GM19238 (cell line): Measurements from ENCODE around the gene BAX.

Experiments used
- DNase-seq: peaks from one replicate; pipeline ENCODE4 v3.0.0; 2011; ENCODE audit warnings: low spot score; ENCODE audit not compliant: insufficient read length

Gene BAX

DNA sequence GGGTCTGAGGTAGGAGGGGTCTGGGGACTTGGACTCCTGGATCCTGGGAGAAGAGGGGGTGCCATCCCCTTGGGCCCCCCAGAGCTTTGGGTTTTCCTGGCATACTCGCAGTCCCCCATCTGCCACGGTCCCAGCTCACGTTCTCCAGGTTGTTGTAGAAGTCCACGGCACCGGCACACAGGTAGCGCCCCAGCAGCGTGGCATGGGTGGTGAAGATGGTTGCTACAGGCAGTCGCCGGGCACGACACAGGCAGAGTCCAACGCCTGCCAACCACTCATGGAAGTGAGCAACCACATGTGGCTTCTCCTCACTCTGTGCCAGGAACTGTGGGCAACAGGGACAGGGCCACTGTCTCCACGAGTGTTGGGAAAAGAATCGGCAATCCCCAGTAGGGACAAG lies 31.0 kb downstream of the BAX start:
- no peak for DNase-seq

DNA sequence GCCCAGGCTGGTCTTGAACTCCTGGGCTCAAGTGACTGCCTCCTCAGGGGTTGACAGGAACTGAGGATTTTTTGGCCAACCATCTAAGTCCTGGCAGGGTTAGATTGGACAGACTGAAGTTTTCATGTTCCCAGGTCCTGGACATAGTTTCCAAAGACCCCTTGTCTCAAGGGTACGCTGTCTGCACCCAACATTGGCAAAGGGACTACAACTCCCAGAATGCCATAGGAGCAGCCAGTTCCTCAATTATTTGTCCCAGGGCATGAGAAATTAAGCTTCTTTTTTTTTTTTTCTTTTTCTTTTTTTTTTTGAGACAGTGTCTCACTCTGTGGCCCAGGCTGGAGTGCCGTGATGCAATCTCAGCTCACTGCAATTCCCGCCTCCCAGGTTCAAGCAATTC lies 31.5 kb downstream of the BAX start:
- no peak for DNase-seq

DNA sequence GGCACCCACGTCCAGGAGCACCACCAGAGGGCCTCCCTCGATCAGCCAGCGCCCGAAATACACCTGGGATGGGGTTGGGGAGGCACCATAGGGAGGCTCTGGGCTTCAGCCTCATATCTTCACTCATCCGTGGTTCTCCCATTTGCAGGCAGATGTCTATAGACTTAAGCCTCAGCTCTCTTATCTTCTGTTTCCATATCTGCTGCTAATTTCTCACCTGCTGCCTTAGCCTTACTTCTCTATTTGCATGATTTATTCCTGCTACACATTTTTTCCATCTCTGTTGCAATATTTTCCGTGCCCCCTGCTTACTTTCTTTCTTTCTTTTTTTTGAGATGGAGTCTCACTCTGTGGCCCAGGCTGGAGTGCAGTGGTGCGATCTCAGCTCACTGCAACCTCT lies 32.6 kb downstream of the BAX start:
- DNase-seq, result no peak

DNA sequence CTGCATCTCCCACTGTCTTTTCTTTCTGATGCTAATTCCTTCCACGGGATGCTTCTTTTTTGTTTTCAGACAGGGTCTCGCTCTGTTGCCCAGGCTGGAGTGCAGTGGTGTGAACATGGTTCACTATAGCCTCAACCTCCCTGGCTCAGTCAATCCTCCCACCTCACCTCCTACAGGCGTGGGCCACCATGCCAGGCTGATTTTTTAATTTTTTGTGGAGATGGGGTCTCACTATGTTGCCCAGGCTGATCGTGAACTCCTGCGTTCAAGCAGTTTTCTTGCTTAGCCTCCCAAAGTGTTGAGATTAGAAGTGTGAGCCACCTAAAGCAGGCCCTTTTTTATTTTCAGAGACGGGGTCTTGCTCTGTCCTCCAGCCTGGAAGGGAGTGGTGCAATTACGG lies 33.6 kb downstream of the BAX start:
- no peak for DNase-seq

DNA sequence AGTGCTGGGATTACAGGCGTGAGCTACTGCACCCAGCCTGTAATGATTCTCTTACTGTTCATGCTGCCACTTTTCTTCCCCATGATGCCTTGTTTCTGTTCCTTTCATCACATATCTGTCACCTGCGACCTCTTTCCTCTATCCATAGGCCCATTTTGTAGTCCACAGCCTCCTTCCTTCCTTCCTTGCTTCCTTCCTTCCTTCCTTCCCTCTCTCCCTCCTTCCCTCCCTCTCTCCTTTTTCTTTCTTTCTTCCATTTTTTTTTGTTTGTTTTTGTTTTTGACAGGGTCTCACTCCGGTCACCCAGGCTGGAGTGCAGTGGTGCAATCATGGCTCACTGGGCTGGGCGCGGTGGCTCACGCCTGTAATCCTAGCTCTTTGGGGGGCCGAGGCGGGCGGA lies 34.2 kb downstream of the BAX start:
- DNase-seq, result no peak

DNA sequence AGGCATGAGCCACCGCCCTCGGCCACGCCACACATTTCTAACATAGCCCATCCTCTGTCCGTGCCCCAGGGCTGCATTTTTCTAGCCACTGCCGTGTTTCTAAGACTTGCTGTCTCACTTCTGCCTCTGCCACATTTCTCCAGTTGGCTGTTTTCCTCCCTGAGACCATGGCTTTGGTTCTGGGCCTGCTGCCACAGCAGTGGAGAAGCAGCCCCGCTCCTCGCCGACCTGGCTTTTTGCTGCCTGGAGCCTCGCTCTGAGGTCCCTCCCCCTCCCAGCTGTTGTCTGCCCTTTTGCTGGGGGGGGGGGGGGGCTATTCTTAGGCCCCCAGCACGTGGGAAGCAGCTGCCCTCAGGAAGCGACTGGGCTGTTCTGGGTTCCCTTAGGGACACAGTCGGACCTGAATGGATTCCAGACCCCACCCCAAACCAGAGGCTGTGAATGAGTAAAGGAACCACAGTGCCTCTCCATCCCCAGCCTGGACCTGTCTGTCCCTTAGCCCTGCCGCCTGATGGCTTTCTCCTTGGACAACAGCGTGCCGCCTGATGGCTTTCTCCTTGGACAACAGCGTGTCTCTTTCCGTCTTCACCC lies 35.1 kb downstream of the BAX start:
- DNase-seq, result no peak

DNA sequence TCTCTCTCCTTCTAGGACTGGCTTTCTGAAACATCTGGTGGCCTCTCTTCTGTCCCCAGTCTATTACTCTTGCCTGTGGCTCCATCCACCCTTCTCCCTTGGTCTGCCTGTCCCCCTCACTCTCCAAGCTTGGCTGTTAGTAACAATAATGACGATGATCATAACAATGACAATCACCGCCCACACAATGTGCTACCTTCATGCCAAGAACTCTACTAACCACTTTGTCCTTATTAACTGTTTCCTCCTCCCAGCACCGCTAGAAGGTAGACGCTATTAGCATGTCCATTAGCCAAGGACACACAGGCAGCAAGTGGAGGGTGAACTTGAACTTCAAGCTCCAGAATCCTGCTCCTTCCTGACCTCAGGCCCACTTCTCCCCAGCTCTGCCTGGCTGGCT lies 35.7 kb downstream of the BAX start:
- DNase-seq, result no peak

DNA sequence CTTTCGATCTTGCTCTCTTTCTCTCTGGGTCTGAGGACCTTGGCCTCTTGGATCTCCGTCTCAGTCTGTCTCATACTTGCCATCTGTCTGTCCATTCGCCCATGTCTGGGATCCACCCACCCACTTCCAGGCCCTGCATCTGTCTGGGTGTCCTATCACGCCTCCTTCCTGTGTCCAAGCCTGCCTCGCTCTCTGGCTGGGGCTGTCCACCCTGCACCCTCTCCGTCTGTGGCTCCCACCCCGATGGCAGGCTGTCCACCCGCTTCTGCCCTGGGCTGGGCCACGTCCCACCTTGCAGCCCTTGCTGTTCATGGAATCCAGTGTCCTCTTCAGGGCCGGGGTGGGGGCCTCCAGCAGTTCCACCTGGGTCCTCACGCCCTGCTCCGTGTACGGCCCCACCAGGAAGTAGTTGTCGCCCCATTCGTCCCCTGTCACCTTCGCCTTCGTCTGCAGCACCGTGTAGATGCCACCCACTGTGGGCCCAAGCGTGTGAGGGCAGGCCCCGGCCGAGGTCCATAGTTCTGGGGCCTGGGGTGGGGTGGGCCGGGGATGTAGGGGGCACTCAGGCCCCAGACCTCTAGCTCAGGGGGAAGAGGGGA lies 36.4 kb downstream of the BAX start:
- DNase-seq, result no peak

DNA sequence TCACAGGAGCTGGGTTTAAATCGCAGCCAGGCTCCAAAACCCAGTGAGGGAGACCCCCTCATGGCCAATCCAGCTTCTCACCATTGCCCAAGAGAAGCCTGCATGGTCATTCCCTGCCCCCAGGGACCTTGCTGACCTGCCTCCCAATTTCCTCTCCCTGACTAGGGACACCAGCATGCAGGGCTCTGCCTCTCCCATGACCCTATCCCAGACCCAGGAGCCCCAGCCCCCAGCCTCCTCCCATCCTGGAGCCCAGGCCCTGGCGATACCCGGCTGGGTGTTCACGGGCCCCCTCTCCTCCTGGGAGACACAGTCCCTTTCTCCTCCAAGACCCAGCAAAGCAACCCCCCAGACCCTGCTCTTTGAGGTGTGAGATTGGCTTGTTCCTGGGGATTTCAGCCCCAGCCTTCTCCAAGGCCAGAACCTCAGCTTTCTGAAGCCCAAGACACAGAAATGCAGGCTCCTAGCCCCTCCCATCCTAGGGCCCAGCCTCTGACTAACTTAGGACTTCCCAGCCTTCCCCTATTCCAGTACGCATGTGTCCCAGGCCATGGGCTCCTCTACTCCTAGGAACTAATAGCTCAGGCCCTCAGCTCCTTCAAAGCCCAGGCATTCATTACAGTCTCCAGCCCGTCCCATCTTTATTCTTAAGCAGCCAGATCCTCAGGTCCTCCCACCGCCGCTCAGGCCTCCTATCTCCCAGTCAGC lies 37.4 kb downstream of the BAX start:
- no peak for DNase-seq

DNA sequence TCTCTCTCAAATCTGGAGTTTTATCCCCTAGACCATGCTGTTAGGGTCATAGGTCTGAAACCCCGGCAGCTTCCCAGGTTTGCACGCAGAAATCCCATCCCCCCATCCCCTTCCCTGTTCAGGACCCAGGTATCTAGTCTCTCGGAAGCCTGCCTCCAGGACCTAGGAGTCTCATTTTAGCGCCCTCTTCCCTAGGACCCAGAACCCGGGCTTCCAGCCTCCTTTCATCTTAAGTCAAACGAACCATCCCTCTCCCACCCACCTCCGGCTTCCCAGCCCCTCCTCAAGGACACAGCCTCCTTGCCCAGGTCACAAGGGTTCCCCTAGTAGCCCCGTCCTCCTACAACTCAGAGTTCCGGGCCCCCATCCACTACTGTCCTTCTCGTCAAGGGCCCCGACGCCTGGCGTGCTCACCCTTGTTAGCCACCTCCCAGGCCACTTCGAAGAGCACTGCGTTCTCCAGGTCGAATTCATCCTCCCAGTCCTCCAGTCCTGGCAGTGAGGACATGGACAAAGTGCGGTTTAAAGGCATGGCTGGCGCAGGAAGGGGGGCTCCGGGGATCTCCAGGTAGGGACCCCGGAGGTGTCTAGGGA lies 38.0 kb downstream of the BAX start:
- DNase-seq, result no peak

DNA sequence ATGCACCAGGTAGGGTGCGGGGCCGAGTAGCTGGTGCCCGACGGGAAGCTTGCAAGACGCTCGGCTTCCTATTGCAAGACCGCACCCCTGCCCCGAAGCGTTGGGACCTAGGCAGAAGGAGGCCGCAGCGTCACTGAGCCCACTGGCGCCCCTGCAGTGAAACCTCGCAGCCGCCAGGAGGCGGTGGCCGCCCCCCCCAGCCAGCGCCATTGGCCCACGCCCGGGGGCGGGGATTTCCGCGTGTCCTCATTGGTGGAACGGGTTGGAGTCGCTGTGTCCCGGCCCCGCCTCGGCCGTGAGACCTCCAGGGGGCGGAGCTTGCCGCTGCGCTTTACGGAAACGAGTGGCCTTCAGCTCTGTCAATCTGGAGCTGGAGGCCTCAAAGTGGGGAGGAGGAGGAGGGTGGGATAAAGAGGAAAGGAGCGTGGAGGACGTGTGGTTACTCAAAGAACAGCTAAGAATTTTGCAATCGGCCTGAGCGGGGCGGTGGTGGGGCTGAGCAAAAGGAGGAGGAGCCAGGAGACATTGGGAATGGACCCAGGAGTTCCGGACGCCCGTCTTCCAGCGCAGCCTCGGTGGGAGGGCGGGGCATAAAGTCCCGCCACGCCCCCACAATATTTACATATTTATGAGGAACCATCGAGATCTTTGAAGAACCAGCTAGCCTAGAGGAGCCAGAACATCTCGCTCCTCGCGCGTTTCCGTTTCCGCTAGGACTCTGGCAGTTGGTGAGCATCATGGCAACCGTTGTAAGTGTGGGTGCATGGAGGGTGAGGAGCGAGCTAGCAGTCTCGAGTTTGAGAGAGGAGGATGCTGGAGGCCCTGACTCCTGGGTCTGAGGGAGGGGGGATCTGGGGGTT lies 38.7 kb downstream of the BAX start, which contains the start of the genes GYS1 and RUVBL2:
GYS1 (minus strand) TSS at position 135 of the 860 bp plus-strand sequence. CDS start 197 bp downstream, outside the sequence.
RUVBL2 (plus strand) TSS at position 713 of the 860 bp plus-strand sequence; CDS start at position 738, 25 bp downstream.
- peak; percentile 98 for DNase-seq

DNA sequence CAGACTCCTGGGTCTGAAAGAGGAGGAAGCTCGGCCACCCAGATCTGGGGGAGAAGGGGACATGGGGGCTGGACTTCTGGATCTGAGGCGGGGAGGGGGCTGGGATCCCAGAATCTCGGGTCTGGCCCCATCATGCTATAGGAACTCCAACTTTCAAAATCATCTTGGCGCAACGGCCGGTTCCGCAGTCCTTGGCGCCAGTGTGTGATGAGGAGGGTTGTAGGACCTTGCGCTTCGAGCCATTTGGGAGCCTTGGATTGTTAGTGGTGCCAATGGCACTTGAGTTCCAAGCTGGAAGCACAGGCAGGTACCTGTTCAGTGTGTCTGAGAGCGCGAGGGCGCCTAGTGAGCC lies 39.3 kb downstream of the BAX start:
- DNase-seq, result no peak

DNA sequence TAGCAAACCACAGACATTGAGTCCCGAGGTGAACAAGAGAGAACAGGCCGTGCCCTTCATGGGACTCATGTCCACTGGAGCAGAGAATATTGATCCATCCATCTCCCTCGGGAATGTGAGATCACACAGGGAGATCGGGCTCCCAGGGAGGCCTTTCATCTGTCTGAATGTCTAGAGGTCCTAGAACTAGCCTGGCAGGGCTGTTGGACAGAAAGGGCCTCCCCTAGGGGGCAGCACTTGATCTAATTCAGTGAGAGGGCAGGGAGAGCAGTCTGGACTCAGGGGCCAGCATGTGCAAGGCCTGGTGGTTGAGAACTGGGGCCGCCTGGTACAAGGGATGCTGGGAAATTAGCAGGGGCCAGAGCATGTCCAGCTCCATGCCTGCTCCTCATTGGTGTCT lies 43.3 kb downstream of the BAX start:
- DNase-seq, result no peak

DNA sequence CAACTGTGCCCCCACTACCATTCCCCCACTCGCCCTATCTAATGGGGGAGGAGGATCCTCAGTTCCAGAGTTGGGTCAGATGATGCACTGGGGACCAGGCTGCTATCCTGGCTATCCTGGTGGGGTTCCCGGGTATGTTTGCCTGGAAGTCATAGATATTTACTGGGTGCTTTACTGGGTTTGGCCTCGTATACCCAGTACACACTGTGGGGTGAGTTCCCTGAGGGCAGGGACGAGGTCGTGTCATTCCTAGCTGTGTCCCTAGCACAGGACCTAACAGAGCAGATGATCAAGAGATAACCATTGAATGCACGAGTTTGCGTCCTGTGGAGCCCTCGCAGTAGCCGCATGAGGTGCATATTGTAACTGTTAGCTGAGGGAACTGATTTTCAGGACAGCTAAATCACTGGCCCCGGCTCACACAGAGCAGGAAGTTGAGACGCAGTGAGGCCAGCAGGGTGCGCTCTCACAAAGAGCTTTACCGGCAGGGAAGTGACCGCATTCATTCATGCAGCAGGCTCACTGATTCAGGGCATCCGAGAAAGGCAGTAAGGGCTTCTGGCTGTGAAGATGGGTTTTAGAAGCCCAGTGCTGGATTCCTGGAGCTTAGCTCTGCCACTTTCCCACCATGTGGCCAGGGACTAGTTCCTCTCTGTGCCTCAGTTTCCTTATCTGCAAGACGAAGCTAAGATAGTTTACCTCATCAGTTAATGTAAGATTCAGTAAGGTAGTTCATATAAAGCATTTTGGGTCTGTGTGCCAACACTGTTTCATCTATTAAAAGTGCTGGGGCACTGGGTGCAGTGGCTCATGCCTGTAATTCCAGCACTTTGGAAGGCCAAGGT lies 45.0 kb downstream of the BAX start:
- no peak for DNase-seq

DNA sequence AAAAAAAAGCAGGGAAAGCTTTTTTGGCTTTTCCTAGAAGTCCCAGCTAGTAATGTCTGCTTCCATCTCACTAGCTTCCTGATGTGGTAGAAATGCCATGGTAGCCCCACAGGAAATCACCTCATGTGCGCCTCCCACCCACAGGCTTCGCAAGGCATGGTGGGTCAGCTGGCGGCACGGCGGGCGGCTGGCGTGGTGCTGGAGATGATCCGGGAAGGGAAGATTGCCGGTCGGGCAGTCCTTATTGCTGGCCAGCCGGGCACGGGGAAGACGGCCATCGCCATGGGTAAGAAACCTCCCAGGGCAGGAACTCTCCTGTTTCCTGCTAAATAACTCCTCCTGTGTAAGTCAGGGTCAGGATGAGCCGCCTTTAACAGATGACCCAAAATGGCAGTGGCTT lies 49.5 kb downstream of the BAX start:
- no peak for DNase-seq

DNA sequence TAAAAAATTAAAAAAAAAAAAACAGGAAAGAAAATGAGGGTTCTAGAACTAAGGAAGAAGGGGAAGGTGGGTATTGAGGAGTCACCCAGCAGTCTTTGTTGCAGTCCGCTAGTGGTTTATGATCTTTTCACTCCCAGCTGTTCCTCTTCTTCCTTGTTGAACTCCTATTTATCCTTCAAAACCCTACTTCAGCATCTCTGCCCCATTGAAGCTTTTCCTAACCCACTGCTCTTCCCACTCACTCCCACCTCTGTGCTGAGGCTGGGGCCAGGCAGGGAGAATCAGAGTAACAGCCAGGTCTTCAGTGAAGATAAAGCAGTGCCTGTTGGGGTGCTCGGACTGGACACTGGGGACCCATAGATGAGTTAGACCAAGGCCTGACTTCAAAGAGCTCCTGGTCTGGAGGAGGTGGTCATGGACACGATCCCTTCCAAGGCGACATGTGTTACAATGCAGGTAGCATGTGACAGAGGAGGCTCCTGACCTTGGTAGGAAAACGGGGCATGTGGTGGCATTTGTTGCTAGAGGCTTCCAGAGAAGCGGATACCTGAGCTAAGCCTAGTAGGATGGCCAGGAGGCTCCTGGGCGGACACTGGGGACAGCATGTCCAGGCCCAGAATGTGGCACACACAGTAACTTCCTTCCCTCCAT lies 50.4 kb downstream of the BAX start:
- no peak for DNase-seq

DNA sequence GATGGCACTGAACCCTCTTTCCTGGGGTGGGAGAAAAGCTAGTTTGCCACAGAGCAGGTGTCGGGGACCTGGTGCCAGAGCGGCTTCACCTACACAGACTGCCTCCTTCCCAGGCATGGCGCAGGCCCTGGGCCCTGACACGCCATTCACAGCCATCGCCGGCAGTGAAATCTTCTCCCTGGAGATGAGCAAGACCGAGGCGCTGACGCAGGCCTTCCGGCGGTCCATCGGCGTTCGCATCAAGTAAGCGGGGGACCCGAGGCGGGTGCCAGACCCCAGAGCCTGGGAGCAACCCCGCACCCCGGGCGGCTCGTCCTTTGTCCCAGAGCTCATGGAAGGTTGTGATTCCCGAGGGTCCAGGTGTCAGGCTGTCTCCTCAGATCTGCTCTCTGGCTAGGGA lies 52.2 kb downstream of the BAX start:
- DNase-seq, result no peak

DNA sequence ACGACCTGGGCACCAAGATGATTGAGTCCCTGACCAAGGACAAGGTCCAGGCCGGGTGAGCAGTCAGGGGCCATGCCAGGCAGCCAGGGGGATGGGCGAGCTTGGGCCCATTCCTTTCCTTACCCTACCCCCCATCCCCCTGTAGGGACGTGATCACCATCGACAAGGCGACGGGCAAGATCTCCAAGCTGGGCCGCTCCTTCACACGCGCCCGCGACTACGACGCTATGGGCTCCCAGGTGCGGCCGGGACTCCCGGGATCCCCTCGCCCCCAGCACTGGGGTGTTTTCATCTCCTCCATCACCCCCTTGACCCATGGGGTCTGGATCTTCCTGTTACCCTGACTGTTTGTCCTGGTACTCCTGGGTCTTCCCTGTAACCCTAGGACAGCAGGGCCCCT lies 55.2 kb downstream of the BAX start:
- DNase-seq, result no peak

DNA sequence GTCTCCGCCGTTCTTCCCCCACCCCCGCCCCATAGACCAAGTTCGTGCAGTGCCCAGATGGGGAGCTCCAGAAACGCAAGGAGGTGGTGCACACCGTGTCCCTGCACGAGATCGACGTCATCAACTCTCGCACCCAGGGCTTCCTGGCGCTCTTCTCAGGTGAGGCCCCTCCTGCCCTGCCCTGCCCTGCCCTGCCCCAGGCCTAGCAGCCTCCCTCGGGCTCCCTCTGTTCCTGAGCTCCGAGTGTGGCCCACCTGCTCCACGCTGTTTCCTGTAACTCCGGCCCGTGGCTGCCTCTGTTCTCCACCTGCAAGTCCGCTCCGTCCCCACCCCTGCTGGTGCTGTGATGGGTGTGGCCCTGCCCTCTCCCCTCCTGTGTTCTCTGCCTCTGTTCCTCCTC lies 55.8 kb downstream of the BAX start:
- no peak for DNase-seq

DNA sequence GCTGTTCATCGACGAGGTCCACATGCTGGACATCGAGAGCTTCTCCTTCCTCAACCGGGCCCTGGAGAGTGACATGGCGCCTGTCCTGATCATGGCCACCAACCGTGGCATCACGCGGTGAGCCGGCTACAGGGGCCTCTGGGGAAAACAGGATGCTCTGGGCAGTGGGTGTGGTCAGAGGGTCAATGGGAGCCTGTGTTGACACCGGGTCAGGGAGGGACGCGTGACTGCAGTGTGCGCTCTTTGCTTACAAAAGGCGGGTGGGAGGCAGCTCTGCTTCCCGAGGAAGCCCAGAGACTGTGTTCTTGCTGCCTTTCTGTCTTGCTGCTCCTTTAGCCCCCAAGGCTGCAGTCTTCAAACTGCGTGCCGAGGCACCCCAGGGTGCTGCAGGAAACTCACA lies 56.5 kb downstream of the BAX start:
- no peak for DNase-seq
